GM18858 (cell line): ENCODE results near the gene AGBL5.
"Not testable (repeated sequence)": the region's sequence is repeated elsewhere in the genome, so short reads cannot be mapped to it uniquely, and the experiment has no call there.

Experiments
- ATAC-seq: cut with Tn5 transposase; IDR thresholded peaks from one replicate; pipeline ENCODE4 v1.9.1; 2021; ENCODE audit not compliant: unreplicated experiment

Gene AGBL5

DNA sequence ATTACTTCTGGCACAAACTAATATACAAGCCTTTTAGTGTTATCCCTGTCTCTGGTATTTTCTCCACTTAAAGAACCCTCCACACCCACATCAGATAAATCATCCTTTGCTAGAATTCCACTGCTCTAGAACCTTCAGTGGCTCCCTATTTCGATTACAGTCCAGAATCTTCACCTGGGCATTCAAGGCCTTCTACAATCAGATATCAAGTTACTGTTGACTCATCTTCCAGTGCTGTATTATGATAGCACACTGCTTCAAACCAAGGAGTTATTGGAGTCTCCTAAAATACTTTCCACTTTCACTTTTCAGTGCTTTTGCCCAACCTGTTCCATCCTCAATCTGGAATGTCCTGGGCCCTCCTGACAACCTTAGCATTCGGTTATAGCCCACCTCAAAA lies 64.1 kb downstream of the AGBL5 start:
- no peak for ATAC-seq

DNA sequence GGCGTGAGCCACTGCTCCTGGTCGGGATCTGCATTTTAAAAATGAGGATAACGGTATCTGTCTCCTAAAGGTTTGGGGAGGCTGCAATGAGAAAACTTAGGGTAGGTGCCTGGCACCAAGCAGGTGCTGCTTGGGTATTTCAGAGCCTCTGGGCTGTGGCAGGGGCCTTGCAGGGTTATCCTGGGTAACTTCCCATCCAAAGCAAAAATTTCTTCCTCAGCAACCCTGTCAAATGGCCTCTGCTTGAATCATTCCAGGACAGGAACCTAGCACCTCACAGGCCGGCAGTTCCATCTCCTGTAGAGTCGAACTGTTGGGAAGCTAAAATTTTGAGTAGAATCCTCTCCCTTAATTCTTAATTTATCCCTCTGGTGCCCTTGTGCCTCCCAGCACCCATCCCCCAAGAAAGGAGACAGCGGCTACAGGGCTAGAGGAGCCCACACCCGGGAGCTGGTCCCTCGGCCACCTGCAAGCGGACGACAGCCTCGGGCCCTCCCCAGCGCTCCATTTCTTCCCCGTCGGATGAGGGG lies 66.6 kb downstream of the AGBL5 start:
- ATAC-seq, result no peak

DNA sequence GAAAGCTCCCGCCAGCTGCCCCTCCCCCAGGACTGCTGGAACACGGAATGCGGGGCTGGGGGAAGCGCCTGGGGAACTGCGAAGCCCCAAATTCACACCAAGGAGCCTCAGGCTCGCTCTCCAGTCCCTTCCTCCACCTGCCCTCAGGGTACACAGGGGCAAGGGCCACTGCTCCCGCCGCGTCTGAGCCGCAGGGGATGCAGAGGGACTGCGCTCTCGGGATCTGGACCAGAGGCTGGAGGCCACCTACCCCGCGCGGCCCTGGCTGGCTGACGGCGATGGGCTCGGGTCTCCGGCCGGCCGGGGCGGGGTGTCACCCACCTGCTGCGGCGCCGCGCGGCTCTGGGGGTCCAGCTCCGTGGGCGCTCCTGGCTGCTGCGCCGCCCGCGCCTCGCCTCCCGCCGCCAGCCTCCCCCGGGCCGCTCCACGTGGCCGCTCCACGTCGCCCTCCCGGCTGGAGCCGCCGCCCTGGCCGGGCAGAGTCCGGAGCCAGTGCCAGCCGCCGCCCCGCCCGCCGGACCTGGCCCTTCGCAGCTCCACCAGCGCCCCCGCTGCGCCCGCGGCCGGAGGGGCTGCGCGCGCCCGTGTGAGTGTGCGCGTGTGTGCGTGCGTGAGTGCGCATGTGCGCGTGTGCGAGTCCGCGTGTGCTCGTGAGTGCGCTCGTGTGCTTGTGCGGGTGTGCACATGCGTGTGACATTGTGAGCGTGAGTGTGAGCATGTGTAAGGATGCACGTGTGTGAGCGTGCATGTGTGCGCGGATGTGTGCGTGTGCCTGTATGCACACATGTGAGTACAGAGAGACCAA lies 67.3 kb downstream of the AGBL5 start, which contains the start of gene CGREF1:
Gene CGREF1 (minus strand): TSS at position 604 of the 805 bp plus-strand sequence. CDS start 14,762 bp downstream, outside the sequence.
- ATAC-seq, result no peak

DNA sequence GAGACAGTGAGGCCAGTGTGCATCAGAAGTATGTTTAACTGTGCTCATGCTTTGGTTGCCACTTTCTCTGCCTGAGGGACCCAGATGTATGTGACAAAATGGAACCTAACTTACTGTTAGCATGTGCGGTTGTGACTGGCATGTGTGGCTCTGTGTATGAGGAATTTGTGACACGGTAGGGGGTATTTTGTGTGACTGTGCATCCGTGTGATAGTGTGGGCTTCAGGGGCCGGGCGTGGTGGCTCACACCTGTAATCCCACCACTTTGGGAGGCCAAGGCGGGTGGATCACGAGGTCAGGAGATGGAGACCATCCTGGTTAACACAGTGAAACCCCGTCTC lies 67.8 kb downstream of the AGBL5 start:
- ATAC-seq, result not testable (repeated sequence)
